ENCODE measurements around the gene GPR137C.

- no peak for TF ChIP-seq GATA2 (IDR thresholded peaks at IDR 0.05; ENCODE audit: low read depth, low read length)
- TF ChIP-seq GATA3 (IDR thresholded peaks at IDR 0.05; ENCODE audit: low read depth, low read length) = no peak
Observed at GRCh38 chr14:52656905-52657304, 104.3 kb downstream of the GPR137C start.

Data from SH-SY5Y (cell line).